SK-N-SH treated with all-trans-retinoic acid at 6 μM for 48 hours (cell line): ENCODE measurements around the gene CRHR2.

Source experiments
- ARNTL ChIP-seq: fragments of 450-650 bp; formaldehyde crosslinking; IDR thresholded peaks from 2 replicates; pipeline ENCODE4 v1.5.0; 2020; ENCODE audit warnings: low read depth, mild to moderate bottlenecking, moderate library complexity, borderline replicate concordance
- CREB5 ChIP-seq: fragments of 250-450 bp; sonication (Bioruptor Pico); IDR thresholded peaks from 2 replicates; pipeline ENCODE4 v1.5.1; 2020; ENCODE audit warnings: low read depth, mild to moderate bottlenecking, moderate library complexity
- CSDC2 ChIP-seq: fragments of 250-450 bp; sonication (Bioruptor Pico); IDR thresholded peaks from 2 replicates; pipeline ENCODE4 v1.5.0; 2020; ENCODE audit warnings: mild to moderate bottlenecking, moderate library complexity
- CSRNP3 ChIP-seq: fragments of 250-450 bp; sonication (Bioruptor Pico); IDR thresholded peaks from 2 replicates; pipeline ENCODE4 v1.5.1; 2021; ENCODE audit warnings: mild to moderate bottlenecking, moderate library complexity
- RARB ChIP-seq: fragments of 250-450 bp; sonication (Bioruptor Pico); IDR thresholded peaks from 2 replicates; pipeline ENCODE4 v1.8.0; 2021; ENCODE audit warnings: mild to moderate bottlenecking, moderate library complexity
- TSHZ2 ChIP-seq: fragments of 250-450 bp; sonication (Bioruptor Pico); IDR thresholded peaks from 2 replicates; pipeline ENCODE4 v1.5.0; 2020; ENCODE audit warnings: mild to moderate bottlenecking, moderate library complexity

GRCh38 chr7:30656006-30656957 lies 26.0 kb downstream of the CRHR2 start:
- TF ChIP-seq ARNTL = no peak
- no peak for TF ChIP-seq RARB
- no peak for TF ChIP-seq CSDC2 (CRISPR knock-in tag)
- TF ChIP-seq CSRNP3 (CRISPR knock-in tag) = no peak
- no peak for TF ChIP-seq CREB5
- TF ChIP-seq TSHZ2 = no peak
